PC-9 (cell line): ENCODE results near the gene TCEA2.

Source experiments
- EZH2 ChIP-seq: fragments of 200-600 bp; sonication (generic); IDR thresholded peaks from 2 replicates; pipeline ENCODE4 v1.8.0; 2017; ENCODE audit warnings: antibody characterized with exemption, low read depth
- TF ChIP-seq, protein P1 (sequence below): fragments of 200-600 bp; sonication (generic); conservative IDR thresholded peaks from 2 replicates; pipeline ENCODE4 v1.6.1; 2017; ENCODE audit warnings: mixed run types, antibody characterized with exemption, mild to moderate bottlenecking, moderate library complexity

DNA sequence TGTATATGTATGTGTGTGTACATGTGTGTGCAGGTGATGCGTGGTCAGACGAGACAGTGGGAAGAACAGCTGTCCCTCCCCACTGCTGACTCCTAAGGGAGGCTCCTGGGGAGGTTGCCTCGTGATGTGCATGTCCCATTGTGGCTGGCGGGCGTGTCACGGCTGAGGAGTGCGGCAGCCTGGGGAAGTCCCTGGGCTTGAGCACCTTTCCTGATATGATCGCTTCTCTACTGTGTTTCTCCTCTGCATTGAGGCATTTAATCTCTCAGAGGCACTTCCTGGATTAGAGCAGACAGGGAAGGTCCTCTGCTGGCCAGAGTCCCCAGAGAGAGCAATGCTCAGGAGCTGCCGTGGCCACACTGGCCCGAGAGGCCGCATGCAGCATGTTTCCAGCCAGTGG is 32.9 kb downstream of the TCEA2 start:
- TF ChIP-seq EZH2 = no peak
- TF ChIP-seq, protein P1, sequence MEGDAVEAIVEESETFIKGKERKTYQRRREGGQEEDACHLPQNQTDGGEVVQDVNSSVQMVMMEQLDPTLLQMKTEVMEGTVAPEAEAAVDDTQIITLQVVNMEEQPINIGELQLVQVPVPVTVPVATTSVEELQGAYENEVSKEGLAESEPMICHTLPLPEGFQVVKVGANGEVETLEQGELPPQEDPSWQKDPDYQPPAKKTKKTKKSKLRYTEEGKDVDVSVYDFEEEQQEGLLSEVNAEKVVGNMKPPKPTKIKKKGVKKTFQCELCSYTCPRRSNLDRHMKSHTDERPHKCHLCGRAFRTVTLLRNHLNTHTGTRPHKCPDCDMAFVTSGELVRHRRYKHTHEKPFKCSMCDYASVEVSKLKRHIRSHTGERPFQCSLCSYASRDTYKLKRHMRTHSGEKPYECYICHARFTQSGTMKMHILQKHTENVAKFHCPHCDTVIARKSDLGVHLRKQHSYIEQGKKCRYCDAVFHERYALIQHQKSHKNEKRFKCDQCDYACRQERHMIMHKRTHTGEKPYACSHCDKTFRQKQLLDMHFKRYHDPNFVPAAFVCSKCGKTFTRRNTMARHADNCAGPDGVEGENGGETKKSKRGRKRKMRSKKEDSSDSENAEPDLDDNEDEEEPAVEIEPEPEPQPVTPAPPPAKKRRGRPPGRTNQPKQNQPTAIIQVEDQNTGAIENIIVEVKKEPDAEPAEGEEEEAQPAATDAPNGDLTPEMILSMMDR = no peak
